Measurements from ENCODE around the gene TULP4. TPM values are rescaled to one million over a fixed set of nuclear protein-coding genes. Genes with fewer than 3 reads are reported as not detected.

Gene TULP4
- total RNA-seq, 4 donors from 2014 or later = 77.4 to 364 (median 129) TPM

GRCh38 chr6:158268361-158269147, 43.7 kb upstream of the TULP4 start:
- peak overlapping the region in 1 of 2 donors; percentile 24 for H3K27ac ChIP-seq
- H3K9me3 ChIP-seq = no peaks in the 10 kb centered on the region
- TF ChIP-seq POLR2A (IDR thresholded peaks at IDR 0.05) (no peak), CTCF (IDR thresholded peaks at IDR 0.05) (no peak)
- H3K4me3 ChIP-seq = no peak overlapping the region
- peaks cover 0 to 5% of the 10 kb centered on the region in 2 donors for H3K4me1 ChIP-seq
- intact Hi-C loops (cut with DNase I; ENCODE audit: low total_unique reads) = no loop called here
- no peak for DNase-seq
- no peaks in the 10 kb centered on the region for H3K36me3 ChIP-seq
- H3K27me3 ChIP-seq = no peaks in the 10 kb centered on the region

GRCh38 chr6:158269657-158270056, 42.6 kb upstream of the TULP4 start:
- Histone ChIP-seq H3K4me1 (peaks cover 0 to 5% of the 10 kb centered on the region in 2 donors), H3K27ac (no peak overlapping the region), H3K4me3 (no peak overlapping the region), H3K9me3 (no peaks in the 10 kb centered on the region), H3K36me3 (no peaks in the 10 kb centered on the region), H3K27me3 (no peaks in the 10 kb centered on the region)
- DNase-seq = no peak
- intact Hi-C loops (cut with DNase I; ENCODE audit: low total_unique reads) = no loop called here
- no peak for TF ChIP-seq POLR2A (IDR thresholded peaks at IDR 0.05)
- TF ChIP-seq CTCF (IDR thresholded peaks at IDR 0.05) = no peak

- TF ChIP-seq POLR2A (IDR thresholded peaks at IDR 0.05) (no peak), CTCF (IDR thresholded peaks at IDR 0.05) (no peak)
- Histone ChIP-seq H3K36me3 (no peaks in the 10 kb centered on the region), H3K9me3 (no peaks in the 10 kb centered on the region), H3K4me3 (no peak overlapping the region), H3K27me3 (no peaks in the 10 kb centered on the region), H3K4me1 (peaks cover 0 to 5% of the 10 kb centered on the region in 2 donors), H3K27ac (peak overlapping the region in 1 of 2 donors; percentile 46)
- no peak for DNase-seq
- intact Hi-C loops (cut with DNase I; ENCODE audit: low total_unique reads) = no loop called here
These were observed 41.7 kb upstream of the TULP4 start for GRCh38 chr6:158270389-158271127.

GRCh38 chr6:158272324-158272723, 39.9 kb upstream of the TULP4 start:
- Histone ChIP-seq H3K27me3 (no peaks in the 10 kb centered on the region), H3K4me1 (peaks cover 0 to 5% of the 10 kb centered on the region in 2 donors), H3K9me3 (no peaks in the 10 kb centered on the region), H3K36me3 (no peaks in the 10 kb centered on the region), H3K4me3 (no peak overlapping the region), H3K27ac (no peak overlapping the region)
- no peak for DNase-seq
- TF ChIP-seq POLR2A (IDR thresholded peaks at IDR 0.05) (no peak), CTCF (IDR thresholded peaks at IDR 0.05) (no peak)
- intact Hi-C loops (cut with DNase I; ENCODE audit: low total_unique reads) = no loop called here

- DNase-seq = no peak
- Histone ChIP-seq H3K4me1 (peaks cover 0 to under 1% of the 10 kb centered on the region in 2 donors), H3K27me3 (no peaks in the 10 kb centered on the region), H3K36me3 (no peaks in the 10 kb centered on the region), H3K27ac (no peak overlapping the region), H3K9me3 (no peaks in the 10 kb centered on the region), H3K4me3 (no peak overlapping the region)
- TF ChIP-seq CTCF (IDR thresholded peaks at IDR 0.05) (no peak), POLR2A (IDR thresholded peaks at IDR 0.05) (no peak)
- intact Hi-C loops (cut with DNase I; ENCODE audit: low total_unique reads) = no loop called here
These were observed 34.3 kb upstream of the TULP4 start for GRCh38 chr6:158278004-158278403.

Data from uterus (tissue), 4 donors.